ENCODE data around the gene CIDEC.

DNA sequence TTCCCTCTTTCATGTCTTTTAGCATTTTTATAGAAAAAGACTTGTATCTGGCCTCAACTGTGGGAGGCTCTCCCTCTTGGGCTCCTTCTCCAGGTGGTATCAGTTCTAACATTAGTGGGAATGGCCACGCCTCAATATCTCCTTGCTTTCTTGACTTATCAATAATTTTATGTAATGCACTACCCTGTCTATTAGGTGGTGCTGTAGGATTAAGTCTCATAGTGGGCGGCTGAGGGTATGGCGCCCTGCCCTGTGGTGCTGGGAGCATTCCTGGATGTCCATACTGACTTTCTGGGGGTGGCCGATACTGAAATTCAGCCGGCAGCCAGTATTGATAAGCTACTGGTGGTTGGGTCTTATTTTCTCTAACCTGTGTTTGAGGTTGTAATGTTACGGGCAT, 27.5 kb downstream of the CIDEC start:
- TF ChIP-seq, protein P1, sequence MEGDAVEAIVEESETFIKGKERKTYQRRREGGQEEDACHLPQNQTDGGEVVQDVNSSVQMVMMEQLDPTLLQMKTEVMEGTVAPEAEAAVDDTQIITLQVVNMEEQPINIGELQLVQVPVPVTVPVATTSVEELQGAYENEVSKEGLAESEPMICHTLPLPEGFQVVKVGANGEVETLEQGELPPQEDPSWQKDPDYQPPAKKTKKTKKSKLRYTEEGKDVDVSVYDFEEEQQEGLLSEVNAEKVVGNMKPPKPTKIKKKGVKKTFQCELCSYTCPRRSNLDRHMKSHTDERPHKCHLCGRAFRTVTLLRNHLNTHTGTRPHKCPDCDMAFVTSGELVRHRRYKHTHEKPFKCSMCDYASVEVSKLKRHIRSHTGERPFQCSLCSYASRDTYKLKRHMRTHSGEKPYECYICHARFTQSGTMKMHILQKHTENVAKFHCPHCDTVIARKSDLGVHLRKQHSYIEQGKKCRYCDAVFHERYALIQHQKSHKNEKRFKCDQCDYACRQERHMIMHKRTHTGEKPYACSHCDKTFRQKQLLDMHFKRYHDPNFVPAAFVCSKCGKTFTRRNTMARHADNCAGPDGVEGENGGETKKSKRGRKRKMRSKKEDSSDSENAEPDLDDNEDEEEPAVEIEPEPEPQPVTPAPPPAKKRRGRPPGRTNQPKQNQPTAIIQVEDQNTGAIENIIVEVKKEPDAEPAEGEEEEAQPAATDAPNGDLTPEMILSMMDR (IDR thresholded peaks at IDR 0.05; ENCODE audit: low read depth, low read length, missing input control), result no peak
- TF ChIP-seq FOXA1 (IDR thresholded peaks at IDR 0.05), result no peak
- TF ChIP-seq RAD21 (IDR thresholded peaks at IDR 0.05), result no peak
- TF ChIP-seq TAF1 (conservative IDR thresholded peaks at IDR 0.05), result no peak

All from liver (tissue), 3 donors.